Left lung (tissue), 10 donors: Measurements from ENCODE around the gene BDKRB2. TPM values are rescaled to one million over a fixed set of nuclear protein-coding genes. Genes with fewer than 3 reads are reported as not detected.

Experiments
- ATAC-seq: fragments of 200-7000 bp; cut with Tn5 transposase; one replicate; pipeline ENCODE4 v1.9.1; 2020; ENCODE audit warnings: moderate library complexity
- DNase-seq, 4 donors: peaks; one replicate each; pipeline ENCODE4 v3.0.0-alpha.2; 2013 to 2020
- H3K27ac ChIP-seq, 2 donors: fragments of 200-600 bp; sonication (generic) in 1 of 2; one replicate each; pipeline versions ENCODE4 v1.5.0 to v1.8.0; 2020 to 2021
- H3K27me3 ChIP-seq, 2 donors: fragments of 200-600 bp; sonication (generic) in 1 of 2; one replicate each; pipeline versions ENCODE4 v1.5.0 to v1.8.0; 2020 to 2021
- H3K36me3 ChIP-seq, 2 donors: fragments of 200-600 bp; sonication (generic) in 1 of 2; one replicate each; pipeline versions ENCODE4 v1.5.0 to v1.8.0; 2020 to 2021
- H3K4me1 ChIP-seq, 2 donors: fragments of 200-600 bp; one replicate each; pipeline ENCODE4 v1.8.0; 2021
- H3K4me3 ChIP-seq, 2 donors: fragments of 200-600 bp; sonication (generic) in 1 of 2; one replicate each; pipeline versions ENCODE4 v1.5.0 to v1.8.0; 2020 to 2021; ENCODE audit warnings: mild to moderate bottlenecking in 1 of 2
- H3K9me3 ChIP-seq, 2 donors: fragments of 200-600 bp; sonication (generic) in 1 of 2; one replicate each; pipeline versions ENCODE4 v1.5.0 to v1.8.0; 2020 to 2021
- CTCF ChIP-seq, 2 donors: fragments of 200-600 bp; sonication (generic) in 1 of 2; IDR thresholded peaks; one replicate each; pipeline versions ENCODE4 v1.5.0 to v1.8.0; 2021; ENCODE audit warnings: antibody characterized with exemption in 2 of 2
- intact Hi-C, 2 donors: fragments of 100-400 bp; cut with DNase I; formaldehyde crosslinking; loops; one replicate each; pipeline versions ENCODE4 v1.11.2 to v1.14.2; 2022
- polyA plus RNA-seq, 6 donors: library from polyadenylated mRNA; unstranded; fragments of 120-200 nt; gene quantifications; one replicate each; pipeline ENCODE4 v1.2.1, GENCODE V29; 2013; ENCODE audit not compliant: insufficient read length in 6 of 6
- total RNA-seq, 2 donors: library from RNA; stranded (reverse); fragmentation: NEBNext Ultra II Directional; extraction: Animal tissue kit (Norgen Biotek cat#: 25700); gene quantifications; one replicate each; pipeline ENCODE4 v1.2.1, GENCODE V29; 2021
- donor health status: DM: no; HTN: yes; CAD: no.
- donor health status: DM: no; HTN: no; CAD: no.

Gene BDKRB2
- total and polyA plus RNA-seq, 8 donors = 0.80 to 1.9 (median 1.2) TPM

DNA sequence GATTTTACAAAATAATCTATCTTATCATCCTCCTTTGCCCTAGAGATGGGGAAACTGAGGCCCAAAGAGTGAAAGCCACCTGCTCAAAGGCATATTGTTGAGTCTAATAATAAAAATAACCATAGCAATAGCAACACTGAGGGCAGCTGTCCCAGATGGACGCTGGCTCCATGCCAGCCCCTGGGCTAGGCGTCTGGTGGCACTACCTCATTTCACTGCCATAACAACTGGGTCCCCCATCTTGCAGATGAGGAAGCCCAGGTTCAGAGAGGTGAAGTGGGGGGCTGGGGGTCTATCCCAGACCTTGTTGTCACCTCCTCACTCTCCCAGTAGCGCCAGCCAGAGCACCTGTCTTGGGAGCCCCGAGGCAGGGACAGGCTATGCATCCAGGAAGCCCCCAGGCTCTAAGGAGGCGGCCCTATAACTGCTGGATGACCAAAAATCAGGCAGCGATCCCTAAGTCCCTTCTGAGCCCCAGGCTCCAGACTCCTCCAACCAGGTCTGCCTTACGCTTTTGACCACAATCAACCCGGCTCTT, 12.8 kb downstream of the BDKRB2 start:
- TF ChIP-seq CTCF (IDR thresholded peaks at IDR 0.05) = no peak
- H3K27ac ChIP-seq = no peak overlapping the region
- DNase-seq = no peak
- H3K4me3 ChIP-seq = no peak overlapping the region
- ATAC-seq = no peak
- intact Hi-C loops = no loop called here
- H3K27me3 ChIP-seq = no peaks in the 10 kb centered on the region
- no peaks in the 10 kb centered on the region for H3K9me3 ChIP-seq
- no peaks in the 10 kb centered on the region for H3K4me1 ChIP-seq
- H3K36me3 ChIP-seq = no peaks in the 10 kb centered on the region

- Histone ChIP-seq H3K27ac (no peak overlapping the region), H3K36me3 (no peaks in the 10 kb centered on the region), H3K27me3 (no peaks in the 10 kb centered on the region), H3K4me1 (no peaks in the 10 kb centered on the region), H3K4me3 (no peak overlapping the region), H3K9me3 (no peaks in the 10 kb centered on the region)
- ATAC-seq (no peak), DNase-seq (no peak)
- intact Hi-C loops = no loop called here
- no peak for TF ChIP-seq CTCF (IDR thresholded peaks at IDR 0.05)
These were observed 16.5 kb downstream of the BDKRB2 start for GRCh38 chr14:96221109-96221650.

GRCh38 chr14:96221841-96222240, 17.2 kb downstream of the BDKRB2 start:
- TF ChIP-seq CTCF (IDR thresholded peaks at IDR 0.05) = no peak
- H3K9me3 ChIP-seq = no peaks in the 10 kb centered on the region
- H3K4me1 ChIP-seq = no peaks in the 10 kb centered on the region
- DNase-seq (no peak), ATAC-seq (peak; percentile 45)
- intact Hi-C loops = no loop called here
- H3K27ac ChIP-seq = no peak overlapping the region
- H3K4me3 ChIP-seq = no peak overlapping the region
- no peaks in the 10 kb centered on the region for H3K36me3 ChIP-seq
- H3K27me3 ChIP-seq = no peaks in the 10 kb centered on the region

GRCh38 chr14:96224480-96225096, 19.9 kb downstream of the BDKRB2 start:
- intact Hi-C loops = no loop called here

More at GRCh38 chr14:96224480-96225096, 19.9 kb downstream of the BDKRB2 start:
- DNase-seq (no peak), ATAC-seq (no peak)
- H3K4me3 ChIP-seq = no peak overlapping the region
- no peaks in the 10 kb centered on the region for H3K36me3 ChIP-seq
- H3K27me3 ChIP-seq = no peaks in the 10 kb centered on the region
- no peak for TF ChIP-seq CTCF (IDR thresholded peaks at IDR 0.05)
- no peak overlapping the region for H3K27ac ChIP-seq
- H3K9me3 ChIP-seq = peaks cover 0 to 3% of the 10 kb centered on the region in 2 donors
- no peaks in the 10 kb centered on the region for H3K4me1 ChIP-seq
